IPS DF 6.9 (cell line): ENCODE results near the gene CTSD.
"Not testable (repeated sequence)": the region's sequence is repeated elsewhere in the genome, so short reads cannot be mapped to it uniquely, and the experiment has no call there.

Experiments used
- DNase-seq: peaks from one replicate; pipeline ENCODE4 v3.0.0-alpha.2; 2013; ENCODE audit warnings: low read depth, low spot score
- H3K27ac ChIP-seq: one replicate; pipeline ENCODE4 v1.5.1; 2013; ENCODE audit warnings: low read length, control low read depth
- H3K27me3 ChIP-seq: 2 replicates; pipeline ENCODE4 v1.6.1; 2013; ENCODE audit warnings: mild to moderate bottlenecking, low read length; ENCODE audit not compliant: control insufficient read depth, insufficient read depth
- H3K36me3 ChIP-seq: 2 replicates; pipeline ENCODE4 v1.6.1; 2013; ENCODE audit warnings: low read length; ENCODE audit not compliant: control insufficient read depth, insufficient read depth
- H3K4me1 ChIP-seq: 2 replicates; pipeline ENCODE4 v1.6.1; 2013; ENCODE audit warnings: low read length; ENCODE audit not compliant: control insufficient read depth, insufficient read depth
- H3K4me3 ChIP-seq: 2 replicates; pipeline ENCODE4 v1.5.1; 2013; ENCODE audit warnings: mild to moderate bottlenecking, low read length
- H3K9me3 ChIP-seq: 2 replicates; pipeline ENCODE4 v1.6.1; 2013; ENCODE audit warnings: low read length, inconsistent platforms; ENCODE audit not compliant: control insufficient read depth, insufficient read depth
- WGBS: extraction: QIAGEN DNeasy Blood & Tissue Kit; methylation state at CpG from one replicate; pipeline ENCODE4 v1.1.7; 2013; ENCODE audit warnings: mixed read lengths, missing lambda C conversion rate; ENCODE audit not compliant: insufficient read length, insufficient coverage; 5-methylcytosine and 5-hydroxymethylcytosine counted together

Gene CTSD

DNA sequence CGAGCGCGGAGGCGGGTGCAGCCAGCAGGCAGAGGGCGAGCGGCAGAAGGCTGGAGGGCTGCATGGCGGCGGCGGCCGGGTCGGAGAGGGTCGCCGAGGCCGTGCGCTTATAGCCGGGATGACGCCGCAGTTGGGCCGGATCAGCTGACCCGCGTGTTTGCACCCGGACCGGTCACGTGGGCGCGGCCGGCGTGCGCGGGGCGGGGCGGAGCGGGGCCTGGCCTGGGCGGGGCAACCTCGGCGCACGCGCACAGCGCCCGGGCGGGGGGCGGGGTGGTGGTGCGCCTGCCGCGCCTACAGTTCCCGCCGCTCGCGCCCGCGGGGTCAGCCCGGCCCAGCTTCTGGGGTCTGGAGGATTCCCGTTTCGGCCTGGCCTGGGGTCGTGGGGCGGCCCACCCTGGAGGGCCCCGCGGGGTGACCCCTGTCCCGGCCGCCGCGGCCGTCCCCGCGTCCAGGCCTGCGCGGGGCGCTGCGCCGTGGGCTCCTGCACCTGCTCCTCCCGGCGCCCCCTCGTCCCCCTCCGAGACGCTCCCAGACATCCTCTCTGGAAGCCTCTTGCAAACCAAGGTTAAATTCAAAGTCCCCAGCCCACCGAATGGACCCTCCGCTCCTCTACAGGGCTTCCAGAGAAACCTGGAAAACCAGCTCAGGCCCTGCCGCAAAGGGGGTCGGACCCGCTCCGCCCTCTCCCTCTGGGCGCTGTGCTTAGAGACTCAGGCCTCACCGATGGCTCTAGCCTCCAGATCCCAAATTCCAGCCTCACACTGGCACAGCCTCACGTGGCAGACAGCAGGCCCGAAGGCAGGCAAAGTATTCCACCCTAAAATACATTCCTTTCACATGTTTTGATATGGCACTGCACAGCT lies at the start of gene CTSD:
Gene CTSD (minus strand): TSS at position 132 of the 866 bp plus-strand sequence. CDS start 68 bp downstream, at position 64.
- H3K4me1 ChIP-seq, result peaks cover 3% of the 10 kb centered on the region
- peaks cover 14% of the 10 kb centered on the region for H3K36me3 ChIP-seq
- H3K27me3 ChIP-seq, result no peaks in the 10 kb centered on the region
- no CpG with 5 or more reads among the region's 85 CpGs for whole genome bisulfite sequencing
- no peaks in the 10 kb centered on the region for H3K9me3 ChIP-seq
- no peak for DNase-seq
- no peak within 1 kb of the TSS for H3K27ac ChIP-seq
- H3K4me3 ChIP-seq, result peak within 1 kb of the TSS; percentile 97

DNA sequence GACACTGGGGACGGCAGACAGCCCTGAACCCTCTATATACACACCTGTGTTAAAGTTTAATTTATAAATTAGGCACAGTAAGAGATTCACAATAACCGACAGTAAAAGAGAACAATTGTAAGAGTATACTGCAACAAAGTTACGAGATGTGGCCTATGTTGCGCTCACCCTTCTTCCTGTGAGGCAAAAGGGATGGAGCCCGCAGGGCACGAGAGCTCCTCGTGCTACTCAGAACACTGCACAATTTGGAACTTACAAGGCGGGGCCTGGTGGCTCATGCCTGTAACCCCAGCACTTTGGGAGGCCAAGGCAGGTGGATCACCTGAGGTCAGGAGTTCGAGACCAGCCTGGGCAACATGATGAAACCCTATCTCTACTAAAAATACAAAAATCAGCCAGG lies 49.6 kb upstream of the CTSD start:
- not testable (repeated sequence) for H3K27me3 ChIP-seq, H3K27ac ChIP-seq, H3K4me1 ChIP-seq, H3K9me3 ChIP-seq, DNase-seq, H3K36me3 ChIP-seq, H3K4me3 ChIP-seq
- no CpG with 5 or more reads among the region's 9 CpGs for WGBS

DNA sequence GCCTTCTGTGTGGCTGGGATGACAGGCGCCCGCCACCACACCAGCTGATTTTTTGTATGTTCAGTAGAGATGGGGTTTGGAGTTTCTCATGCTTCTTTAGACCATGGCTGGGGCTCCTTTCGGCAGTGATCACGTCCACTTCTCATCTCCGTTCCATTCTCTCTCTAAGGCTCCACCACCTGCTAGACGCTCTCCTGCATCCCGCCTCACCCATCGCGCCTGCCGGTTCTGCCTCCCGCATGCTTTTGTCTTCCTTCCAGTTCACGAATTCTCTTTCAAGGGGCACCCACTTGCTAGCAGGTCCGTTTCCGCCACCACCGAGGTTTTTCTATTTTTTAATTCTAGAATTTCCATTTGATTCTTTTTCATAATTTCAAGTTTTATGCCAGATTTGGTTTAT lies 49.1 kb upstream of the CTSD start:
- Histone ChIP-seq H3K36me3 (no peaks in the 10 kb centered on the region), H3K4me3 (no peak overlapping the region), H3K27me3 (no peaks in the 10 kb centered on the region), H3K27ac (no peak overlapping the region), H3K4me1 (no peaks in the 10 kb centered on the region), H3K9me3 (no peaks in the 10 kb centered on the region)
- no peak for DNase-seq
- WGBS, result no CpG with 5 or more reads among the region's 15 CpGs

DNA sequence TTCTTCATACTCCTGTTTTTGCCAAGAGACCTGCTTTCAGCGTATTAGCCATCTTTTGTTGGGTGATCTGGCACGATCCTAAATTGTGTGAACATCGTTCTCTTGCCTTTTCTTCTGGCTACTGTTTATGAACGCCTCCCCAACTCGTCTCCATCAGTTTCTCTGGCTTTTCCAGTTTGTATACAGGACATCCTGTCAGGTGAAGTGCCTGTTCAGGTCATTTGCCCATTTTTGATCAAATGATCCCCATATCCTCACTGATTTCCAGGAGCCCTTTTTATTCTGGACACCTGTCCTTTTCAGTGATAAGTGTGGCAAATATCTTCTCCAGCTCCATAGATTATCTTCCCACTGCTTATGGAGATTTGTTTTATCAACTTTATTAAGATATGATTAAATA lies 48.5 kb upstream of the CTSD start:
- no peaks in the 10 kb centered on the region for H3K9me3 ChIP-seq
- no CpG with 5 or more reads among the region's 5 CpGs for WGBS
- H3K4me3 ChIP-seq, result no peak overlapping the region
- no peaks in the 10 kb centered on the region for H3K4me1 ChIP-seq
- H3K27me3 ChIP-seq, result no peaks in the 10 kb centered on the region
- H3K27ac ChIP-seq, result no peak overlapping the region
- no peaks in the 10 kb centered on the region for H3K36me3 ChIP-seq
- no peak for DNase-seq

DNA sequence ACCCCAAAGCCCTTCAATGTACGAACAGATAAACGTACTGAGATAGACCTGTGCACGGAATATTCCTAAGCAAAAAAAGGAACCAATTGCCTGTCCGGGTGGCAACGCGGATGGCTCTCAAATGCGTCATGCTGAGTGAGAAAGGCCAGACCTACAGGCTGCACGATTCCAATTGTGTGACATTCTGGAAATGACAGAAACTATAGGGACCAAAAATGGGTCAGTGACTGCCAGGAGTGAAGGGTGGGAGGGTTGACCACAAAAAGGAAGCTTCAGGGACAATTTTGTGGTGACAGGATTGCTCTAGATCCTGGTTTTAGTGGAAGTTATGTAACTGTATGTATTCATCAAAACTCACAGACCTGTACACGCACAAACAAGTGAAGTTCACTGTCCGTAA lies 47.0 kb upstream of the CTSD start:
- Histone ChIP-seq H3K27me3 (no peaks in the 10 kb centered on the region), H3K4me1 (no peaks in the 10 kb centered on the region), H3K36me3 (no peaks in the 10 kb centered on the region), H3K4me3 (no peak overlapping the region), H3K27ac (no peak overlapping the region), H3K9me3 (no peaks in the 10 kb centered on the region)
- DNase-seq, result no peak
- WGBS, result no CpG with 5 or more reads among the region's 10 CpGs

DNA sequence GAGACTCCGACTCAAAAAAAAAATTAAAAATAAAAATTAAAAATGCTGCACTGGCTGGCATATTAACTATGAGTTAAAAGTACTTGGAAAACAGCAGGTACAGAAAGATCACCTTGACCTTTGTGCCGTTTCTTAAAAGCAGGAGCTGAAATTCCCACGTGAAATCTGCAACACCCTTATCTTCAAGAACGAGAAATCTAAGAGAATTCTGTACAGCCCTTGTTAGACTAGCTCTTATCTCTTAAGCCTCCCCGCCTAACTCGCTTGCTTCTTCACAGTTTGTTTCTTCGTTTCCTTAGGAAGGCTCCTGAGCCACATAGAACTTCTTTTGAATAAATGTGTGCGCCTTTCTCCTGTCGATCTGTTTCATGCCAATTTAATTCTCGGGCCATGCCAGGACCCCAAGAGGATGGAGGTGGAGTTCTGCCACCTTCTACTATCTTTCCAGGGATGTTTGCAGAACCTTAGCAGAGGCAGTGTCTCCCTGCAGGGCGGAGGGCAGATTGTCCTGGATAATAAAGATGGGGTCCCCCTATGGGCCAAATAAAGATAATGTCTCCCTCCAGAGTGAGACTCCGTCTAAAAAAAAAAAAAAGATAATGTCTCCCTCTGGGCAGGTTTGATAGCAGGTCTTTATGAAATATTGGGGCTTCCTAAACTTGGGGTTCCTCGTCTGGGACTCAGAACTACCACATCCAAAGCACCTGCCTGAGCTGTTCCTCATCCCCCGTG lies 43.7 kb upstream of the CTSD start:
- DNase-seq, result no peak
- H3K4me3 ChIP-seq, result no peak overlapping the region
- H3K27me3 ChIP-seq, result no peaks in the 10 kb centered on the region
- no CpG with 5 or more reads among the region's 14 CpGs for WGBS
- no peaks in the 10 kb centered on the region for H3K36me3 ChIP-seq
- H3K9me3 ChIP-seq, result no peaks in the 10 kb centered on the region
- H3K27ac ChIP-seq, result no peak overlapping the region
- no peaks in the 10 kb centered on the region for H3K4me1 ChIP-seq

DNA sequence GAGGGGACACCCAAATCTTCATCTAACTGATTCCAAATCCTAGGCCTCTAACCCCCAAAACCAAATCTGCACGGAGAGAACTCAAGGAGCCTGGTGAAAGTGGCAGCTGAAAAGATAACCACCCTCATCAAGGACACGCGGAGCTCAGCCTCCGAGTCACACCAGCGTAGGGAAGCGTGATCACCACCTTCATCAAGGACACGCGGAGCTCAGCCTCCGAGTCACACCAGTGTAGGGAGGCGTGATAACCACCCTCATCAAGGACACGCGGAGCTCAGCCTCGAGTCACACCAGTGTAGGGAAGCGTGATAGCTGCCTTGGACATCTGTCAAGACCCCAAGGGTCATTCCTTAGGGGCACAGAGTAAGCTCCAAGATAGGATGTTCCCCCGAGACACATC lies 41.8 kb upstream of the CTSD start:
- no peak for DNase-seq
- WGBS, result no CpG with 5 or more reads among the region's 15 CpGs
- no peaks in the 10 kb centered on the region for H3K9me3 ChIP-seq
- H3K36me3 ChIP-seq, result no peaks in the 10 kb centered on the region
- H3K4me1 ChIP-seq, result no peaks in the 10 kb centered on the region
- H3K4me3 ChIP-seq, result no peak overlapping the region
- H3K27ac ChIP-seq, result no peak overlapping the region
- H3K27me3 ChIP-seq, result no peaks in the 10 kb centered on the region

DNA sequence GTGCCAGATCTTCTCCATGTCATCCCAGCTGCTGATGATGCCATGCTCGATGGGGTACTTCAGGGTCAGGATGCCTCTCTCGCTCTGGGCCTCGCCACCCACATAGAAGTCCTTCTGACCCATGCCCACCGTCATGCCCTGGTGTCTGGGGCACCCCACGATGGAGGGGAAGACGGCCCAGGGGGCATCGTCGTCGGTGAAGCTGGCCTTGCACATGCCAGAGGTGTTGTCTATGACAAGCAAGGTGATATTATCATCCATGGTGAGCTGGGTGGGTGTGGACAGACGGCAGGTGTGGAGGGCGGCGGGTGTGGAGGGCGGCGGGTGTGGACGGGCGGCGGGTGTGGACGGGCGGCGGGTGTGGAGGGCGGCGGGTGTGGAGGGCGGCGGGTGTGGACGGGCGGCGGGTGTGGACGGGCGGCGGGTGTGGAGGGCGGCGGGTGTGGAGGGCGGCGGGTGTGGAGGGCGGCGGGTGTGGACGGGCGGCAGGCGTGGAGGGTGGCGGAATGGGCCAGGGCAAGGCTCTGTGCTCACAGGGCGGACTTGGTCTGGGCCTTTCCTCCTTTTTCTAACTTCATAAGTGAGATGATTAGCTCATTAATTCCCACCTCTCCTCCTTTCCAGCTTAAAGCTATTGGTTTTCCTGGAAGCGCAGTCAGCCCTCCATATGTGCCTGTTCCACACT lies 40.2 kb upstream of the CTSD start:
- not testable (repeated sequence) for H3K9me3 ChIP-seq, H3K4me3 ChIP-seq, DNase-seq, H3K27me3 ChIP-seq, H3K27ac ChIP-seq, H3K36me3 ChIP-seq, H3K4me1 ChIP-seq
- WGBS, result no CpG with 5 or more reads among the region's 42 CpGs

DNA sequence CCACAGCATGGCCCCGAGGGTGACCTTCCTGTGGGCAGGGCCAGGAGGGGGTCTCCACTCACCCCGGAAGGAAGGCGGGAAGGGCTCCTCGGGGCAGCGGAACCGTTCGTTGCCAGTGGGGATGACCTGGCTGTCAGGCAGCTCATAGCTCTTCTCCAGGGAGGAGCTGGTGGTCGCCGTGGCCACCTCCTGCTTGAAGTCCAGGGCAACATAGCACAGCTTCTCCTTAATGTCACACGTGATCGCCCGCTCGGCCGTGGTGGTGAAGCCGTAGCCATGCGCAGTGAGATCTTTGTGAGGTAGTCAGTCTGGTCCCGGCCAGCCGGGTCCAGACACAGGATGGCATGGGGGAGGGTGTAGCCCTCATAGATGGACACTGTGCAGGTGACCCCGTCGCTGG lies 39.5 kb upstream of the CTSD start:
- no peaks in the 10 kb centered on the region for H3K9me3 ChIP-seq
- H3K4me1 ChIP-seq, result no peaks in the 10 kb centered on the region
- H3K27me3 ChIP-seq, result no peaks in the 10 kb centered on the region
- no peaks in the 10 kb centered on the region for H3K36me3 ChIP-seq
- no peak overlapping the region; the same call in 1 of the 2 replicates for H3K4me3 ChIP-seq
- no CpG with 5 or more reads among the region's 20 CpGs for WGBS
- no peak for DNase-seq
- H3K27ac ChIP-seq, result no peak overlapping the region

DNA sequence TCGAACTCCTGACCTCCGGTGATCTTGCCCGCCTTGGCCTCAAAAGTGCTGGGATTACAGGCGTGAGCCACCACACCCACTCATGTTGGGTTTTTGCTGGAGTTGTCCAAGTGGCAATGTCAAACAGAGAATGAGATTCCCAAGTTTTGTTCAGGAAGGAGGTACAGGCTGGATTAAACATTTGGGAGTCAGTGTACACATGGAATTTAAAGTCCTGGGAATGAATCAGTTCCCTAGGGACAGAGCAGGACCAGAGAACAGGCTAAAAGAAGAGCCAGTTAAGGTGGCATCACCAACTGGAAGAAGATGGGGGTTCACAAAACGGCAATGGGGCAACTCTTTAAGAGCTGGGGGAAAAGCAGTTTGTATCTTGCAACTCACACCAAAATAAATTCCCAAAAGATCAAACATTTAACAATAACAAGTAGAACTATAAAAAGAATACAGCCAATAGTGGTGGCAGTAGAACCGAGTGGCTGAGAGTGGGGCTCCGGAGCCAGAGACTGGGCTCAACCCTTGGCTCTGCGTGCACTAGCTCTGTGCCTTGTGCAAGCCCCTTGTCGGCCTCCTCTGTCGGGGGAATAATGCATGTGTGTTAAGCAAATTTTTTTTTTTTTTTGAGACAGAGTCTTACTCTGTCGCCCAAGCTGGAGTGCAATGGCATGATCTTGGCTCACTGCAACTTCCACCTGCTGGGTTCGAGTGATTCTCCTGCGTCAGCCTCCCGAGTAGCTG lies 33.8 kb upstream of the CTSD start:
- H3K4me3 ChIP-seq, result no peak overlapping the region
- no peak for DNase-seq
- H3K9me3 ChIP-seq, result no peaks in the 10 kb centered on the region
- H3K4me1 ChIP-seq, result no peaks in the 10 kb centered on the region
- H3K27ac ChIP-seq, result no peak overlapping the region
- WGBS, result no CpG with 5 or more reads among the region's 14 CpGs
- no peaks in the 10 kb centered on the region for H3K36me3 ChIP-seq
- no peaks in the 10 kb centered on the region for H3K27me3 ChIP-seq
